HG03097 (cell line): ENCODE measurements around the gene PTPN21.
A peak's percentile ranks its signal among the peaks of the same experiment; 100 is the strongest.

Experiments
- ATAC-seq: cut with Tn5 transposase; IDR thresholded peaks from one replicate; pipeline ENCODE4 v1.9.1; 2021; ENCODE audit not compliant: unreplicated experiment, low FRiP score

The PTPN21 gene

GRCh38 chr14:88515499-88516221 is 39.1 kb downstream of the PTPN21 start:
- no peak for ATAC-seq

GRCh38 chr14:88507208-88507607 is 47.6 kb downstream of the PTPN21 start:
- no peak for ATAC-seq

- ATAC-seq = no peak
These were observed 49.2 kb downstream of the PTPN21 start for GRCh38 chr14:88505621-88506020.

- no peak for ATAC-seq
These were observed 50.2 kb downstream of the PTPN21 start for GRCh38 chr14:88504602-88505001.

- no peak for ATAC-seq
These were observed 50.9 kb downstream of the PTPN21 start for GRCh38 chr14:88503754-88504406.

GRCh38 chr14:88502740-88503139 is 52.1 kb downstream of the PTPN21 start:
- ATAC-seq = no peak

- ATAC-seq = no peak
These were observed 54.2 kb downstream of the PTPN21 start for GRCh38 chr14:88500611-88501010.

GRCh38 chr14:88499225-88499624 is 55.6 kb downstream of the PTPN21 start:
- ATAC-seq = no peak

- no peak for ATAC-seq
These were observed 58.4 kb downstream of the PTPN21 start for GRCh38 chr14:88496414-88496813.

- ATAC-seq = no peak
These were observed 61.2 kb downstream of the PTPN21 start for GRCh38 chr14:88493392-88494185.

GRCh38 chr14:88492272-88493089 is 62.3 kb downstream of the PTPN21 start:
- ATAC-seq = peak; percentile 89

GRCh38 chr14:88490168-88490567 is 64.6 kb downstream of the PTPN21 start:
- ATAC-seq = no peak

- ATAC-seq = no peak
These were observed 65.9 kb downstream of the PTPN21 start for GRCh38 chr14:88488897-88489296.

GRCh38 chr14:88488081-88488480 is 66.7 kb downstream of the PTPN21 start:
- ATAC-seq = no peak

GRCh38 chr14:88482524-88482923 is 72.3 kb downstream of the PTPN21 start:
- ATAC-seq = no peak

- ATAC-seq = no peak
These were observed 73.0 kb downstream of the PTPN21 start for GRCh38 chr14:88481794-88482193.

GRCh38 chr14:88481059-88481458 is 73.7 kb downstream of the PTPN21 start:
- no peak for ATAC-seq

GRCh38 chr14:88479574-88479987 is 75.2 kb downstream of the PTPN21 start:
- ATAC-seq = no peak

GRCh38 chr14:88478931-88479330 is 75.9 kb downstream of the PTPN21 start:
- no peak for ATAC-seq

- no peak for ATAC-seq
These were observed 77.1 kb downstream of the PTPN21 start for GRCh38 chr14:88477513-88478250.
